LNCaP clone FGC (cell line): ENCODE results near the gene GPR17.

Source experiments
- DNase-seq: peaks from one replicate; pipeline ENCODE4 v3.0.0-alpha.2; 2011; ENCODE audit warnings: low read depth
- H3K4me3 ChIP-seq: 2 replicates; pipeline ENCODE4 v1.5.1; 2011; ENCODE audit warnings: mild to moderate bottlenecking, low read depth, low read length, control low read depth
- CTCF ChIP-seq: IDR thresholded peaks from 2 replicates; pipeline ENCODE4 v1.5.1; 2012; ENCODE audit warnings: mild to moderate bottlenecking; ENCODE audit not compliant: control insufficient read depth, insufficient read depth; ENCODE audit errors: extremely low read depth

The GPR17 gene

DNA sequence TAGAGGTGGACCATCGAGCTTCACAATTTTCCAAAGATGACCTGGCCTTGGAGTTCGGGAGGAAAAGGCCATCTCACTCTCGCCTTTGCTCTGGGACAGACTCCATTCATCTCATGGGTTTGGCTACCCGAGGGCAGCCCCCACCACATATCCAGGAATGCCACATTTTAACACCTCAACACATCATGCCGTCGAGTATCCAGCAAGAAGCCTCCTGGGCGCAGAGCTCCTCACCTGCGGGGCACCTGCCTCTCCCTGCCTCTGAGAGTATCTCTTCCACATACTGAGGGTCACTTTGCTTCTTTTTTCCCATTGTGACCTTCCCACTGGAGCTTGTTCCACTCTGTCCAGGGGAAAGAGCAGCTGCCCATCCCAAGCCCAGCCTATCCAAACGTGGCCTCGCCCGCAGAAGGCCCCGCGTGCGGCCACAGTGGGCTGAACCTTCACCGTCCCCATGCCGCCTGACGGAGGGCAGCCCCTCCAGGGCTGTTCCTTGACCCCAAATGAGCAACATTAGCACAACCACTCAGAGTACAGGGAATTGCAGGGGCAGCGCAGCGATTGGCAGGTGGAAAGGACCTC, 34.8 kb downstream of the GPR17 start:
- no peak for DNase-seq
- H3K4me3 ChIP-seq, result no peak overlapping the region
- TF ChIP-seq CTCF, result no peak

DNA sequence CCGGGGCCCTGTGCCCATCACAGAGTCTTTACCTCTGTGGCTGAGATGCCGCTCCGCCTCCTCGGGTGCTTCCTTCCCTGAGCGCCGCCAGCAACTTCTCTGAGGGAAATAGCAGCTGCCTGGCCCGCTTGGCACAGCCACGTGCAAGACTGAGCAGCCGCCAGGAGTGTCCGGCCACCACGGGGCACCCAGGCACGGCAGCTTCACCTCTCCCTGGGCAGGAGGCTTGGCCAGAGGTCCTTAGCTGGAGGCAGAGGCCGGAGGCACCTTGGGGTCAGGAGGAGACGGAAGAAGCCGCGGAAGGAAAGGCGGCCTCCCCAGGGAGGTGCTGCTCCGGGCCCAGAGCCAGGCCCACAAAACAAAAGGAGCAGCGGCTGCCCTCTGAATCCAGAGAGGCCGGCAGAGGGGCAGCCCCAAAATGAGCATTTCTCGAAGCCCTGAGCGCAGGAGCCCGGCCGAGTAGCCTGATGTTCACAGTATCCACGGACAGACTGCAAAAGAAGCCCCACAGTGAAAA, 35.4 kb downstream of the GPR17 start:
- DNase-seq, result no peak
- H3K4me3 ChIP-seq, result no peak overlapping the region
- TF ChIP-seq CTCF, result no peak

DNA sequence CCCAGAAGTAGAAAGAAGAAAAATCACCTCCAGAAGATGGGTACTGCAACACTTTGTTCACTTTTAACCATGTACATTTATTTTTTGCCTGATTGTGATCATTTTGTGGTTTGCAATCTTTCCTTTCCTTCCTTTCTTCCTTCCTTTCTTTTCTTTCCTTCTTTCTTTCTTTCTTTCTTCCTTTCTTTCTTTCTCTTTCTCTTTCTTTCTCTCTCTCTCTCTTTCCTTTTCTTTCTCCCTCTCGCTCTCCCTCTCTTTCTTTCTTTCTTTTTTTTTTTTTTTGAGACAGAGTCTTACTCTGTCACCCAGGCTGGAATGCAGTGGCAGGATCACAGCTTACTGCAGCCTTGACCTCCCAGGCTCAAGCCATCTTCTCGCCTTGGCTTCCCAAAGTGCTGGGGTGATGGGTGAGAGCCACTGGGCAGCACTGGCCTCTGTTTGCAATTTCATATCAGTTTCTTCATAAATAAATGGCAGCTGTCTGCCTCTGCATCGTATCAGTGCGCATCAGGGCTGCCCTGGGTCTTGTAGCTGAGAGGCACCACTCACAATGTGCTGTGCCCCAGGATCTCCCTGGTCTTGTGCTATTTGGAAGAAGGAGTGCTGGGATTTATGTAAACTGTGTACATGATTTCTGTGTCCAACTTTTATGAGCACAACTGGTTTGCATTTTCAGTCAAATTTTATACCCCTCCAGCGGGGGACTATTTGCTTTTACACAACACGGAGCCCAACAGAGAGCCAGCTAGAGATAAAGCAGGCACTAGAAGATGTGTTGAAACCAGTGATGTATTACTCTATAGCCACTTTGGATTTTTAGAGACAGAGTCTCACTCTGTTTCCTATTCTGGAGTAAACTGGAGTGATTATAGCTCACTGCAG, 36.3 kb downstream of the GPR17 start:
- TF ChIP-seq CTCF, result no peak
- DNase-seq, result no peak
- no peak overlapping the region for H3K4me3 ChIP-seq

DNA sequence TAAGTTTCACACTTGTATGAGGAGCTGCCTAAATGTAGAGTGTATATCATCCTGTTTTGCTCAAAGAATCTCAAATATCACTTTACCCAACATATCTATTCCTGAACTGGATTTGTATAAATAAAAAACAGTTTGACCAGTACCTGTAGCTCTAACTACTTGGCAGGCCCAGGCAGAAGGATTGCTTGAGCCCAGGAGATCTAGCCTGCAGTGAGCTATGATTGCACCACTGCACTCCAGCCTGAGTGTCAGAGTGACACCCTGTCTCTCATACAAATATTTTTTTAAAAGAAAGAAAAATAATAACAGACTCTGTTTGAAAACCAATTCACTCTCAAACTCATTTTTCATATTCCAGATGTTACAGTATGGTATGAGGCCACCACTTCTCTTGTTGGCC, 37.1 kb downstream of the GPR17 start:
- TF ChIP-seq CTCF, result no peak
- H3K4me3 ChIP-seq, result no peak overlapping the region
- no peak for DNase-seq

DNA sequence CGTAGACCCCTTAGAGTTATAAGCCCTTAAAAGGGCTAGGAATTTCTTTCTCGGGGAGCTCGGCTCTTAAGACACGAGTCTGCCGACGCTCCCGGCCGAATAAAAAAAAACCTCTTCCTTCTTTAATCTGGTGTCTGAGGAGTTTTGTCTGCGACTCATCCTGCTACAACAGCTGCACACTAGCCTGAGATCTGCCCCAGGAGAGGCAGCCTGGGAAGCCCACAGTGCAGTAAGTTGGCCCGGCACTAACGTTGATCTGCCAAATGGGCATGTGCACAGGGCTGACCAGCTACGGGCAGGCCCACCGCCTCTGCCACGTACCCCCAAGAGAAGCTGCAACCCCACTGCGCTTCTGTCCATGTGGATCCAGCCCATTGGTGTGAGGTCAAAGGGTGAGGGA, 37.8 kb downstream of the GPR17 start:
- H3K4me3 ChIP-seq, result no peak overlapping the region
- TF ChIP-seq CTCF, result no peak
- DNase-seq, result no peak

DNA sequence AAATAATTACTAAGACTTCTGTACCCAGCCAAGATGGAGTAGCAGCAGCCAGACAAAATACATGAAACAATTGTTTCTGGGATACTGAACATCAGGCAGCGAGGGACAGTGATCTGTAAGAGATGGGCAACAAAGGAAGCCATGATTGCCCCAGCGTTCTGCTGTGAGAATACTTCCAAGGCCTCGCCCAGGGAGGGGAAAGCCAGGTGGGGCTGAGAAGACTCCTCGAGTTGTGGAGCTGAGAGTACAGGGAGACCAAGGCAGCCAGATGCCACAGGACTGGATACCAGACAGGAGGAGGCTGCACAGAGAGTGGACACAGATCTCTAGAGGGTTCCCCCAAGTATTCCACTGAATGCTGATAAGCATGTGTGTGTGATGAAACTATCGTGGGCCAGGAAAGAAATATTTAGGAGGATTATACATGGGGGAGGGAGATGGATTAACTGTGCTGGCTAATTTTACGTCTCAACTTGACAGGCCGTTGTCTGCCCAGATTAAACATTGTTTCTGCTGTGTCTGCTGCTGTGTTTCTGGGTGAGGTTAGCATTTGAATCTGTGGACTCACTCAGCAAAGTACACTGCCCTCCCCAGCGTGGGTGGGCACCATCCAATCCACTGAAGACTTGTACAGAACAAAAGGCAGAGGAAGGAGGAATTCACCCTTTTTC, 39.6 kb downstream of the GPR17 start:
- no peak for DNase-seq
- TF ChIP-seq CTCF, result no peak
- H3K4me3 ChIP-seq, result no peak overlapping the region
